K562 (cell line): Measurements from ENCODE around the gene TINAGL1. TPM values are rescaled to one million over a fixed set of nuclear protein-coding genes. Genes with fewer than 3 reads are reported as not detected.

Source experiments
- ATAC-seq: fragments of 200-7000 bp; cut with Tn5 transposase; 3 replicates; pipeline ENCODE4 v1.9.1; 2020; ENCODE audit warnings: moderate library complexity
- BruUV-seq: library from RNA; stranded (reverse); fragments of 400-500 nt; replicated peaks from 2 replicates; lab custom pipeline; 2021; lab: Mats Ljungman, UMichigan
- CTCF ChIA-PET: fragments of 300-600 bp; formaldehyde crosslinking; extraction: SDS; loops from one replicate; lab custom pipeline; 2021; ENCODE audit warnings: low intra/inter-chr PET ratio; lab: Yijun Ruan, JAX
- POLR2A ChIA-PET: fragments of 300-600, 350-650 bp; sonication (Branson Sonifier 250); formaldehyde crosslinking; extraction: SDS; loops from one replicate; lab custom pipeline; 2021; ENCODE audit warnings: antibody characterized with exemption, inconsistent platforms; lab: Yijun Ruan, JAX
- DNase-seq, 4 experiments: peaks; one replicate each; pipeline versions ENCODE4 v3.0.0 to v3.0.0-alpha.2; 2011 to 2018; ENCODE audit warnings: low spot score in 3 of 4, mixed read lengths in 3 of 4; ENCODE audit errors: extremely low read depth in 1 of 4
- FAIRE-seq: peaks from 2 replicates; lab custom pipeline; 2011; peaks lifted over from hg19 to GRCh38; lab: Jason Lieb, UNC
- H2AFZ ChIP-seq: 2 replicates; pipeline ENCODE4 v1.6.0; 2011; ENCODE audit warnings: low read depth, low read length, control low read depth, inconsistent platforms
- H3K27ac ChIP-seq: fragments of 200-600 bp; 3 replicates; pipeline ENCODE4 v1.8.0; 2011; ENCODE audit warnings: low read depth, mild to moderate bottlenecking, control low read depth, inconsistent platforms, low read length, moderate library complexity, mixed read lengths; ENCODE audit errors: extremely low read depth
- H3K27me3 ChIP-seq, 2 experiments: fragments of 300-600 bp in 1 of 2; 2 replicates in 1 of 2; 3 replicates in 1 of 2; pipeline versions ENCODE4 v1.6.0 to v1.8.0; 2011; ENCODE audit warnings: inconsistent platforms in 2 of 2, low read length in 2 of 2, mild to moderate bottlenecking in 1 of 2, mixed read lengths in 1 of 2, moderate library complexity in 1 of 2; ENCODE audit not compliant: control insufficient read depth in 2 of 2, insufficient read depth in 2 of 2
- H3K36me3 ChIP-seq: fragments of 300-600 bp; 3 replicates; pipeline ENCODE4 v1.8.0; 2011; ENCODE audit warnings: mild to moderate bottlenecking, low read length, inconsistent platforms; ENCODE audit not compliant: control insufficient read depth, insufficient read depth
- H3K4me1 ChIP-seq, 2 experiments: fragments of 200-600 bp in 1 of 2; replicated peaks in 1 of 2; 2 replicates in 1 of 2; 3 replicates in 1 of 2; pipeline versions ENCODE4 v1.5.1 to v1.8.0; 2011; ENCODE audit warnings: inconsistent platforms in 2 of 2, low read length in 2 of 2, mild to moderate bottlenecking in 1 of 2, mixed read lengths in 1 of 2, moderate library complexity in 1 of 2; ENCODE audit not compliant: control insufficient read depth in 2 of 2, insufficient read depth in 2 of 2
- H3K4me2 ChIP-seq: 2 replicates; pipeline ENCODE4 v1.6.1; 2011; ENCODE audit warnings: low read length, control low read depth, inconsistent platforms, mixed read lengths; ENCODE audit not compliant: insufficient read depth
- H3K4me3 ChIP-seq: fragments of 200-600 bp; sonication (generic), shearing (Covaris generic); 2 replicates; pipeline ENCODE4 v1.5.1; 2016; ENCODE audit warnings: control low read depth, inconsistent platforms
- H3K79me2 ChIP-seq: fragments of 200-600 bp; 3 replicates; pipeline ENCODE4 v1.8.0; 2011; ENCODE audit warnings: low read length, inconsistent platforms; ENCODE audit not compliant: control insufficient read depth, insufficient read depth
- H3K9ac ChIP-seq, 2 experiments: 2 replicates each; pipeline versions ENCODE4 v1.6.0 to v1.6.1; 2011; ENCODE audit warnings: low read depth in 2 of 2, low read length in 2 of 2, control low read depth in 1 of 2, inconsistent platforms in 1 of 2, mild to moderate bottlenecking in 1 of 2, mixed read lengths in 1 of 2; ENCODE audit not compliant: insufficient read depth in 1 of 2
- H3K9me1 ChIP-seq: one replicate; pipeline ENCODE4 v1.6.0; 2011; ENCODE audit warnings: inconsistent platforms, mild to moderate bottlenecking, low read length, moderate library complexity; ENCODE audit not compliant: control insufficient read depth, insufficient read depth
- H3K9me3 ChIP-seq: replicated peaks from 2 replicates; pipeline ENCODE4 v1.5.1; 2011; ENCODE audit warnings: low read depth, low read length, inconsistent platforms; ENCODE audit not compliant: control insufficient read depth, insufficient read depth
- H4K20me1 ChIP-seq: replicated peaks from 2 replicates; pipeline ENCODE4 v1.6.1; 2011; ENCODE audit warnings: low read length, inconsistent platforms, mixed read lengths; ENCODE audit not compliant: control insufficient read depth, insufficient read depth
- ATF7 ChIP-seq: fragments of 450-650 bp; IDR thresholded peaks from 2 replicates; pipeline ENCODE4 v1.7.1; 2014; ENCODE audit warnings: mild to moderate bottlenecking, moderate library complexity
- CTCF ChIP-seq, 3 experiments: IDR thresholded peaks in 2 of 3; conservative IDR thresholded peaks in 1 of 3; 2 replicates each; pipeline ENCODE4 v1.5.1; 2011 to 2012; ENCODE audit warnings: low read length in 3 of 3, mild to moderate bottlenecking in 3 of 3, control low read depth in 2 of 3, improper control_type of control experiment in 1 of 3, inconsistent platforms in 1 of 3, low read depth in 1 of 3, mixed read lengths in 1 of 3, moderate library complexity in 1 of 3; ENCODE audit not compliant: insufficient read depth in 2 of 3
- FOXJ2 ChIP-seq: fragments of 200-800 bp; sonication (Bioruptor generic); IDR thresholded peaks from 2 replicates; pipeline ENCODE4 v1.6.1; 2016; ENCODE audit warnings: missing genetic modification characterization, missing compliant biosample characterization
- FOXJ3 ChIP-seq: sonication (generic); formaldehyde crosslinking; IDR thresholded peaks from 2 replicates; pipeline ENCODE4 v1.4.0; 2020; ENCODE audit warnings: mild to moderate bottlenecking, missing genetic modification reagents
- MTA2 ChIP-seq: fragments of 450-650 bp; IDR thresholded peaks from 2 replicates; pipeline ENCODE4 v1.6.1; 2016; ENCODE audit warnings: low read depth
- TGIF2 ChIP-seq: sonication (generic); formaldehyde crosslinking; IDR thresholded peaks from 2 replicates; pipeline ENCODE4 v1.8.1; 2022; ENCODE audit warnings: mild to moderate bottlenecking, missing genetic modification reagents, moderate library complexity
- ZNF778 ChIP-seq: fragments of 450-650 bp; formaldehyde crosslinking; IDR thresholded peaks from 2 replicates; pipeline ENCODE4 v1.4.0; 2020; ENCODE audit warnings: mild to moderate bottlenecking, moderate library complexity
- WGBS: fragments of 100-300 bp; shearing (Covaris generic); methylation state at CpG from one replicate; pipeline ENCODE4 v1.1.6; 2016; ENCODE audit warnings: low coverage, mixed read lengths; ENCODE audit not compliant: insufficient coverage; ENCODE audit errors: missing lambda C conversion rate; 5-methylcytosine and 5-hydroxymethylcytosine counted together
- in situ Hi-C: fragments of 300-500 bp; cut with MboI; formaldehyde crosslinking; loops from 4 replicates; pipeline ENCODE4 v1.15.0; 2018; ENCODE audit warnings: inconsistent platforms, mixed read lengths
- intact Hi-C: fragments of 100-400 bp; cut with micrococcal nuclease; formaldehyde crosslinking; loops from 2 replicates; pipeline ENCODE4 v1.14.2; 2022
- polyA plus RNA-seq, 8 experiments: library from polyadenylated mRNA; depleted of rRNA in 4 of 8; stranded (reverse) in 5 of 8; unstranded in 3 of 8; fragments of >200 nt; fragmentation: Nextera tagmentation in 2 of 8; fragmentation: Illumina TruSeq in 1 of 8; extraction: Ambion mirVana in 2 of 8; extraction: Trizol in 1 of 8; gene quantifications; 2 replicates each; pipeline versions ENCODE4 v1.2.1 to v1.2.3, GENCODE V29; 2011 to 2014; ENCODE audit warnings: inconsistent platforms in 1 of 8, missing spikeins in 1 of 8
- total RNA-seq, 7 experiments: library from RNA; depleted of rRNA in 6 of 7; stranded (reverse); fragments of >200 nt in 6 of 7; fragmentation: Illumina TruSeq in 2 of 7; extraction: Trizol in 2 of 7; gene quantifications; 2 replicates each; pipeline versions ENCODE4 v1.2.1 to v1.2.3, GENCODE V29; 2011 to 2021; ENCODE audit warnings: low replicate concordance in 1 of 7

The TINAGL1 gene
- total and polyA plus RNA-seq, 9 of the 15 experiments (the other 6 are each of a cell fraction or from before 2014, with no cell fraction given): 0.04 to 1.2 (median 0.07) TPM; not detected in 4

GRCh38 chr1:31609514-31610118 is 33.3 kb downstream of the TINAGL1 start:
- Histone ChIP-seq H3K9ac (no peak overlapping the region), H3K9me3 (no peaks in the 10 kb centered on the region), H3K36me3 (no peaks in the 10 kb centered on the region), H3K4me3 (no peak overlapping the region), H3K27me3 (peaks cover 24 to 45% of the 10 kb centered on the region in 2 experiments), H3K79me2 (no peaks in the 10 kb centered on the region), H4K20me1 (0 out of 2 replicates have a peak, but pooled peaks cover 4% of the 10 kb centered on the region), H2AFZ (no peak overlapping the region), H3K27ac (no peak overlapping the region), H3K9me1 (no peaks in the 10 kb centered on the region), H3K4me1 (no peaks in the 10 kb centered on the region), H3K4me2 (no peak overlapping the region)
- no peak for DNase-seq
- no peak for FAIRE-seq
- in situ Hi-C loops (no loop called here), intact Hi-C loops (no loop called here)
- no TSS peak for BruUV-seq
- CTCF ChIA-PET: no interaction called here
- POLR2A ChIA-PET: no interaction called here
- ATAC-seq: no peak
- 0% methylated on average over 1 of the region's 1 CpG for WGBS
- TF ChIP-seq ATF7 (no peak), TGIF2 (no peak), CTCF (IDR thresholded peaks at IDR 0.05 in 2 of 3, conservative IDR thresholded peaks at IDR 0.05 in 1 of 3; ENCODE audit: insufficient read depth in 2 of 3, low read depth in 1 of 3, low read length in 3 of 3) (no peak), FOXJ2 (no peak), MTA2 (no peak), FOXJ3 (CRISPR knock-in tag) (no peak), ZNF778 (no peak)
